Measurements from ENCODE around the gene IRF3.

IRF3 gene

DNA sequence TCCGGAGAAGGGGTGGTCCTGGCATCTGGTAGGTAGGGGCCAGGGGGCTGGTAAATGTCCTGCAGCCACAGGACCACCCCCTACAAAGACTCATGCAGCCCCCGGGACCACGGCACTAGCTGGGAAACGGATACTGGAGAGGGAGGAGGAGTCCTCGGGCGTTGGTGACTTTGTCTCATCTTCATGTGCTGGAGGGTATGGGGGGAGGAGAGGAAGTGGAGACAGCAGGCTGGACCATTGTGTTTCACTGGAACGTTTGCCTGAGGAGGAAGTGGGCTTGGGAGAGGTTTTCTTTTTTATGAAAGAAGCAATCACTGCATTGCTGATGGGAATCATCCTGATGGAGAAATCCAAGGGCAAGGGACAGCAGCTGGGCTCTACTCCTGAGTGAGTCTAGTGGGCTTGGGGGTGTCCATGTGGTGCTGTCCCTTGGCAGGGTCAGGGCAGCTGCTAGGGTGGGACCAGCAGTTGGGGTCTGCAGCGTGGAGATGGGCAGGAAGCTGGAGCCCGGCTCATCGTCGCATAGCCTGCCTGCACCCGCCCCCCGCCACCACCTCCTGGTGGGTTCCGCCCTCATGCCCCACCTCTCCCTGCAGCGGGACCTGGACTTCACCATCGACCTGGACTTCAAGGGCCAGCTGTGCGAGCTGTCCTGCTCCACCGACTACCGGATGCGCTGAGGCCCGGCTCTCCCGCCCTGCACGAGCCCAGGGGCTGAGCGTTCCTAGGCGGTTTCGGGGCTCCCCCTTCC is 22.1 kb upstream of the IRF3 start:
- DNase-seq (ENCODE audit: low read depth): no peak

DNA sequence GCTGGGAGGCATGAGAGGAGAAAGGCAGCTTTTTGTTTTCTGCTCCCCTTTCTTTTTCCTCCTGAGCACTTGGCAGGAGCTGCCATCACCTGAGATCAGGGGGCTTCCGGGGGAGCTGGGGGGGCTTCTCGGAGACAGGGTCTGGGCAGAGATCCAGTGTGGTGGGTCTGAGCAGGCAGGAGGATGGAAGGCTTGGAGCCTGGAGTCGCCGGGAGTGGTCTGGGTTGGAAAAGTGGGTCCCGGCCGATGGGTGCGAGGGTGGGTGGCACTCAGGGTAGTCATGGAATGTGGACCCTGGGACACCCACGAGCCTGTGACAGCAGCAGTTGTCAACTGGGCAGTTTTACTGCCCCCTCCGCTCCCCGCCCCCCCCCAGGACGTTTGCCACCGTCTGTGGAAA is 21.5 kb upstream of the IRF3 start:
- no peak for DNase-seq (ENCODE audit: low read depth)

DNA sequence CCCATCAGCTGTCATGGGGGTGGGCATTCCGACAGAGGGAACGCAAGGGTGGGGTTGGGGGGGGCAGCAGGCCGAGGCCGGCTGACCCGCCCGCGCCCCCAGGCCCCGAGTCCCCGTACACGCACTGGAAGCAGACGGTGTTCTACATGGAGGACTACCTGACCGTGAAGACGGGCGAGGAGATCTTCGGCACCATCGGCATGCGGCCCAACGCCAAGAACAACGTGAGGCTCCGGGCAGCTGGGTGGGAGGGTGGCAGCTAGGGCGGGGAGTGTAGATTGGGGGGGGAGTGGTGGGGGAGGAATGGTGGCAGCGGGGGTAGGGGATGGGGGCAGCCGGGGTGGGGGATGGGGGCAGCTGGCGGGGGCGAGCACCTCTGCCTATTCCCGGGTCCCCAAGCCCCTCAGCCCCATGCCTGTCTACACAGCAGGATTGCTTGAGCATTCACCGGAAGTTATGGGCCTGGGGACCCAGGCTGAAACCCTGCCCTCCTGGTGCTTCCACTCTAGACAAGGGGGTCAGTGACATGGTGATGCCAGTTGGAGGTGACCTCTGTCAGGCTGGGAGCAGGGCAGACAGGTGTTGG is 20.9 kb upstream of the IRF3 start:
- no peak for DNase-seq (ENCODE audit: low read depth)

DNA sequence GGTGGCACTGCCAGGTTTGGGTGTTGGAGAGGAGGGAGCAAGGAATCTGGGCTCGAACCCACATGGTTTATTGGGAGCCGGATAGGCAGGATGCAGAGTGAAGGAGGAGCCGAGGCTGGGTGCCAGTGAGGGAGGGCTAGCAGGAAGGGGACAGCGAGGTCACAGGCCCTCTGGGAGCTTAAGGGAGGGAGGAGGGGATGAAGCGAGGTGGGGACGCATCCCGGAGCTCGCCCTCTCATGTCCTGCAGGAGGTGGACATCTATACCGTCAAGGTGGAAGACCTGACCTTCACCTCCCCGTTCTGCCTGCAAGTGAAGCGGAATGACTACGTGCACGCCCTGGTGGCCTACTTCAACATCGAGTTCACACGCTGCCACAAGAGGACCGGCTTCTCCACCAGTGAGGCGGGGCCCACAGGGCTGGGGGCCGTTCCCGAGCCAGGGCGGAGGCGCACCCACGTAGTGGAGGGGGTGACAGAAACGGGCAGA is 20.2 kb upstream of the IRF3 start:
- DNase-seq (ENCODE audit: low read depth): no peak

DNA sequence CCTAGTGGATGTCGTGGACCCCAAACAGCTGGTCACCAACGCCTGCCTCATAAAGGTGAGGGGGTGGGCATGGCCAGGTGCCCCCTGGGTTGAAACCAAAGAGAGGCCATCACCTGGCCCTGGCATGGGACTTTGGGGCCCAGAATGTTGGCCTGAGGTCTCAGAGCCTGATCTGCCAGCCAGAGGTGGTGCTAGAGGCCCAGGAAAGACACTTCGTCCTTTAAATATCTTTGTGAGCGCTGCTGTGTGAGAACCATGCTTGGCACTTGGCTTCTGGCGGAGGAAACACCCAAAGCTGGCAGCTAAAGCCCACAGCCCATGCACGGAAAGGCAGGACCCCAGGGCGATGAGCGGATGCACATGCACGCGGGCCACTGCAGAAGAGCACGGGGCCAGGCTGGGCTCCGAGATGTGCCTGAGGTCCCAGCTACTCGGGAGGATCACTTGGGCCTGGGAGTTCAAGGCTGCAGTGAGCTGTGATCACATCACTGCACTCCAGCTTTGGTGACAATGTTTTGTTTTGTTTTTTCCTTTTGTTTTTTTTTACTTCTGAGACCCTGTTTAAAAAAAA is 19.4 kb upstream of the IRF3 start:
- DNase-seq (ENCODE audit: low read depth): no peak

DNA sequence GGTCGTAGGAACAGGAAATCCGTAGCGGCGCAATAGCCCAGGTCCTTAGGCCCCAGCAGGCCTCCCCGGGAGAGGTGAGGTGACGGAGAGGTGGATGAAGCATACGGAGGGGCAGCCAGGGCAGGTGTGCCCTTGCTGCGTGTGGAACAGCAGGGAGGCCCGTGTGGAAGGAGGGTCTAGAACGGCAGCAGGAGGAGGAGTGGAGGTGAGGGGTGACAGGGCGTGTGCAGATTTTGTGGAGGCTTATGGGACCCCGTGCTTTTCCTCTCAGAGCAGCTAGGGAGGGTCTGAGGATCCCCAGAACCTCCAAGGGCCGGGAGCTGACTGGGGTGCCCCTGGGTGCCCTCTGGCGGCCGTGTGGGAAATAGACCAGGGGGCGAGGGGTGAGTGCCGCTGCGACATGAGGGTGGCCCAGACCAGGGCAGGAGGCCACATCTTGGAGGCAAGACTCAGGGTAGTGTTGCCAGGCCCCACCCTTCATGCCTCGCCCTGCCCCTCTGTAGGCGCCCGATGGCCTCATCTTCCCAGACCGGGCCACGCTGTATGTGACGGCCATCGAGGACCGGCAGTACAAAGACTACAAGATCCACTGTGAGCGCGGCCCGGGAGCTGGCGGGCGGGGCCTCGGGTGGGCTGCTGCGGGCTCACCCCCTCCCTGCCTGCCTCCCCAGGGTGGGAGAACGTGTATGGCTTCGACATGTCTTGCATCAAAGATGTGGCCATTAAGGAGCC is 18.8 kb upstream of the IRF3 start:
- no peak for DNase-seq (ENCODE audit: low read depth)

DNA sequence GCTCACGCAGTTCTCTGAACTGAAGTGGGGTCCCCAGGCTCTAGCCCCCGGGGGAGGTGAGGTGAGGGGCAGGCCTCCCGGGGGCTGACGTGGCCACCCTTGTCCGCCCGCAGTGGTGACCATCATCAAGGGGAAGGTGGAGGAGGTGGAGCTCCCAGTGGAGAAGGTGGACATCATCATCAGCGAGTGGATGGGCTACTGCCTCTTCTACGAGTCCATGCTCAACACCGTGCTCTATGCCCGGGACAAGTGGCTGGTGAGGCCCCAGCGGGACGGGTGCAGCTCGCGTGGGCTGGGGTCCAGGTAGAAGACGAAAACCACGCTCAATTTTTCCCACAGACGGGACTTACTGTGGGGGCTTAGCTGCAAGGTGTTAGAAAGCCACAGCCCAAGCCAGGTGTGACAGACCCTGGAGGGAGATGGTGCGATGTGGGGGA is 18.2 kb upstream of the IRF3 start:
- DNase-seq (ENCODE audit: low read depth): no peak

DNA sequence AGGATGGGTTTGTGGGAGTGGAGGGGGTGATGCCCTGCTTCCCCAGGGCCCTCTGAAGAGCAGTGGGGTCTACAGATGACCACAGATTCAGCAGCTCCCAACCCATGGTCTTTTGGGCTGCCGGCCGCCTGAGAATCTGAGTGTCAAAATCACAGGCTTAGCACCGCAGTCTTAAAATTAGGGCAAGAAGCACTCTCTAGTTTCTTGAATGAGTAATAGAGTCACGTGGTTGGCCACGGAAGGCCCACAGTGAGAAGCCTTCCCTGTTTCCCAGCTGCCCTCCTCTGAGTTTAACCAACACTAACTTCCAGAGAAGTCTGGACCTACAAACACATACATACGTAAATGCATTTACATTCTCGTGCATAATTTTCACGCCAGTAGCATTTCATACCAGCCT is 16.6 kb upstream of the IRF3 start:
- DNase-seq (ENCODE audit: low read depth): no peak

DNA sequence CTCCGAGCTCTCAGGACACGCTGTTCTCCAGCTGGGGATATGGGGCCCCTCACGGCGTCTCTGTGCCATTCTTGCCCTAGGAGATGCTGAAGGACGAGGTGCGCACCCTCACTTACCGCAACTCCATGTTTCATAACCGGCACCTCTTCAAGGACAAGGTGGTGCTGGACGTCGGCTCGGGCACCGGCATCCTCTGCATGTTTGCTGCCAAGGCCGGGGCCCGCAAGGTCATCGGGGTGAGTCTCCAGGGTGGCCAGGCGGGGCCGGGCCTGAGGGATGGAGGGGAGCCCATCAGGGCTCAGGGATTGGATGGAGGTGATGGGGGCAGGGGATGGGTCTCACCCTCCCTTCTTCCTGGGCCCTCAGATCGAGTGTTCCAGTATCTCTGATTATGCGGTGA is 16.2 kb upstream of the IRF3 start:
- DNase-seq (ENCODE audit: low read depth): no peak

DNA sequence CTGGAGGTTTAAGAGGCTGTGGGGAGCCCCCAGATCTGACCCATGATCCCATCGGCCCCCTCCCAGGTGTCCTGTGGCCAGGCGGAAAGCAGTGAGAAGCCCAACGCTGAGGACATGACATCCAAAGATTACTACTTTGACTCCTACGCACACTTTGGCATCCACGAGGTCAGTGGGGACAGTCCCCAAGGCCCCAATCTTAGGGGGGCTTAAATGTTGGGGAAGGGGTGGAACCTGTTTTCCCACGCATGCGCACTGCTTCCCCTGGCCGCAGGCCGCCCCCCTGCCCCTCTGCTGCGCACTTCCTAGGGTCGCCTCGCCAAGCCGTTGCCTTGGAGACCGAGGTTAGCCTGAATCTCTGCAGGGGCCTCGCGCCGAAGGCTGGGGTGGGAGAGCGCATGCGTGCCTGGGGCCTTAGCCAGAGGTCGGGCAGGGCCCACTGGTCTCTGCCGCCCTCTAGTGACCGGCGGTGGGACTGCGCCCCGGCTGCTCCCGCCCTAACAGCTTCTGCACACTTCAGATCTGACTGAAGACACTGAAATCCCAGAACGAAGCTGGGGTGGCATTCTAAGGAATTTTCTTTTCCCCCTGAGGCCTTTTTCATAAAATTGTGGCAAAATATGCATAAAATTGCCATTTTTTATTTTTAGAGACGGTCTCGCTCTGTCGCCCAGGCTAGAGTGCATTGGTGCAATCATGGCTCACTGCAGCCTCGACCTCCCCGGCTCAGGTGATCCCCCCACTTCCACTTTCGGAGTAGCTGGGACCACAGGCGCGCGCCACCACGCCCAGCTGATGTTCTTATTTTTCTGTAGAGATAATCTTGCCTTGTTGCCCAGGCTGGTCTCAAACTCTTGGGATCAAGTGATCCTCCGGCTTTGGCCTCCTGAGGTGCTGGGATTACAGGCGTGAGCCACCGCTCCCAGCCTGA is 15.0 kb upstream of the IRF3 start:
- DNase-seq (ENCODE audit: low read depth): peak; percentile 93

DNA sequence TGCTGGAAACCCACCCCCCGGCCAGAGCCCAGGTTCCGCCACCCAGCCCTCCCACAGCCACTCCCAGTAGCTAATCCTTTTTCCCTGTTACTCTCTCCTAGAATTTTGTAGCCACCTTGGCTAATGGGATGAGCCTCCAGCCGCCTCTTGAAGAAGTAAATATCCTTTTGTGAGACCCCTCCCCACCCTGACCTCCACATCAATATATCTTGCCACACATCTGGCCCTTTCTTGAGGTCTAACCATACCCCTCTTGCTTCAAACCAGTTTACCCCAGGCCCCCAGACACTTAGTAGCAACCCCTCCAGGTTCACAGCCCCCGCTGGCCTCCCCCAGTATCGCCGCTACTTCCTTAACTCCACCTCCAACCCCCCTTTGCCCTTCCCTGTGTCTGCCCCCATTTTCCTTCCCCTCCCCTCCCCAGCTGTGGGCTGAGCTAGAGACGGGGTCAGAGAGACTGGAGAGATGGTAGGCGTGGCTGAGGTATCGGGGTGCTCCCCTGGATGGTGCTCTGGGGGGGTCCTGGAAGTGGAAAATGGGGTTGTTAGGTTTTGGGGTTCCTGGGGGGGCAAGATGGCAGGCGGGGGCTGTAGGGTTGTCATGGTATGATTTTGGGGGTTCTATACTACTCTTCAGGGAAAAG is 14.2 kb upstream of the IRF3 start:
- no peak for DNase-seq (ENCODE audit: low read depth)

DNA sequence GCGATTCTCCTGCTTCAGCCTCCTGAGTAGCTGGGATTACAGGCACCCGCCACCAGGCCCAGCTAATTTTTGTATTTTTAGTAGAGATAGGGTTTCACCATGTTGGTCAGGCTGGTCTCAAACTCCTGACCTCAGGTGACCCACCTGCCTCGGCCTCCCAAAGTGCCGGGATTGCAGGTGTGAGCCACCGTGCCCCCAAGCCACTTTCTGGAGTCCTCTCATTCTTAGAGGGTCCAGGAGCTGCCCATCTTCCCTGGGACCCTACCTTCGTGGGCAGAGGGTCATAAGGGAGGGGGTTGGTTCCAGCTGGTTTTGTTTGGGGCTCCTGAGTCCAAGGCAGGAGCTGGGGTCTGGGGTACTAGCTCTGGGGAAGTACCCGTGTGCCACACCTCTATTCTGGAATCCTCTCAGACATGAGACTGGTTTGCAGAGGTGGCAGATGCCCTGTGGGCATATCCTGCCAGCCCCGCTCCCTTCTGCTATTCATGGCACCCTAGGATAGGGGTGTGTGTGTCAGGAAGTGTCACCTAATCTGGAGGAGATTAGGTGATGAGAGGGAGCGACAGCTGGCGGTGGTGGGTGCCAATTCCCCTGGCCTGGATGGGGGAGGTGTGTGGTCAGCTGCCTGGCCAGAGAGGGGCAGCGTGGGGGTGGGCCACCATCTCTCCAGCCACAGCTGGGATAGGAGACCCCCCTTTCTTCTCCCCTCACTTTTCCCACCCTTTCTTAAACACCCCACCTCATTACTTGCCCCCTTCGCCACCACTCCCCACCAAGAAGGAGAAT is 13.5 kb upstream of the IRF3 start:
- DNase-seq (ENCODE audit: low read depth): no peak

DNA sequence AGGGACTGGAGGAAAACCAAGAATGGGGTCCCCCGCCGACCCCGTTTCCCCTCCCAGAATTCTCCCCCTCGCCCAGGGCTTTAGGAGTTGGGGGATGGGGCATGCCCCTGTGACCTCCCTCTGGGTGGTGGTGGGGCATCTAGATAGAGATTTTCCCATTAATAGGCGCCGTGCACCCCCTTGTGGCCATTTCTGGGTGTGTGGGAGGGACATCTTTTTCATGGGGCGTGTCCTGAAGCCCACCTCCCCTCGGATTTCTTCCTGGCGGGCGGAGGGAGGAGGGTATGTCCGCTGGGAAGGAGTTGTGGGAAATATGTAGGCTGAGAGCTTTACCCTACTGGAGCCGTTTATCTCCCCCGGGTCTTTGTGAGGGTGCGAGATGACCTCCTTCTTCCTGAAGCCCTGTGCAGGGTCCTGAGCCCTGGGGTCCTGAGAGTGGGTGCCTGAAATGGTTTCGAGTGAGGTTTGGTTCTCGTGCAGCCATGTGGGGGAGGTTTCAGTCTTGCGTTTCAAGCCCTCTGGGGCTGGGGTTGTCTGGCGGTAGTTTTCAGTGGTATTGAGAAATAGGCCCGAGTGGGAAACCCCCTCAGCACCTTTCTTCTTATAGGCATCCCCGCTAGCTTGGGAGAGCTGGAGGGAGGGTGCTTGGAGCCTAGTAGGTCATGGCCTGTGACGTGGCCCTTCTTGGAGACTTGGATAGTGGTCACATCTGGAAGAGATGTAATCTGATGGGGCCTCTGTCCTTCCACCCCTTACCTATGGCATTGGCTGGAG is 12.4 kb upstream of the IRF3 start:
- peak; percentile 70 for DNase-seq (ENCODE audit: low read depth)

DNA sequence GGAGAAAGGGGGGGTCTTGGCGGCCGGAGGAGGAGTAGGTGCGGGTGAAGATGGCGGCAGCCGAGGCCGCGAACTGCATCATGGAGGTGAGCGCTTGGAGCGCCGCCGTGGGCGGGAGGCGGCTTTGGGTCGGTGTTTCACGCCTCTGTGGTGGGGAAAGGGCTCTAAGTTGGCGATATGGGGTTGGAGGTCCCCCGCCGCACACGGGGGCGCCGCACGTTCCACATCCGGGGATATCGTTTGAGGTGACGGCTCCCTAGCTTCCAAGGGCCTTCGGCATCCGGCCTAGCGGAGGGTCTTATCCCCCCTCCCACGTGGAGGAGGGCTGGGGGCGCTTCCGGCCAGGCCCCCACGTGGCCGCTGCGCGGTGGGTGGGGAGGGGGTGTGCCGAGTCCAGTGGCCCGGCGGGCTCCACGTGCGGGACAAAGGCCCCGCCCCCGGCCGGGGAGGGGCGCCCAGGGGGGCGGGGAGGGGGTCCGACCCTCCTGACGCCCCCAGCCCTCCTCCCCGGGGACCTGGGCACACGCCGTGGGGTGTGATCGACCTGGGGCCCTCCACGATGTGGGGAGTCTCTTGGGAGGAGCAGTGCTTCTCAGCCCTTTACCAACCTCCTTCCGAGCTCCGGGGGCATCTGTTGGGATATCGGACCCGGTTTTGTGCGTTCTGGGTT is 11.7 kb upstream of the IRF3 start, which contains the start of gene PRMT1:
TSS of gene PRMT1 (plus strand) at position 41 of the 670 bp plus-strand sequence. CDS start at position 51, 10 bp downstream.
- peak; percentile 44 for DNase-seq (ENCODE audit: low read depth)

DNA sequence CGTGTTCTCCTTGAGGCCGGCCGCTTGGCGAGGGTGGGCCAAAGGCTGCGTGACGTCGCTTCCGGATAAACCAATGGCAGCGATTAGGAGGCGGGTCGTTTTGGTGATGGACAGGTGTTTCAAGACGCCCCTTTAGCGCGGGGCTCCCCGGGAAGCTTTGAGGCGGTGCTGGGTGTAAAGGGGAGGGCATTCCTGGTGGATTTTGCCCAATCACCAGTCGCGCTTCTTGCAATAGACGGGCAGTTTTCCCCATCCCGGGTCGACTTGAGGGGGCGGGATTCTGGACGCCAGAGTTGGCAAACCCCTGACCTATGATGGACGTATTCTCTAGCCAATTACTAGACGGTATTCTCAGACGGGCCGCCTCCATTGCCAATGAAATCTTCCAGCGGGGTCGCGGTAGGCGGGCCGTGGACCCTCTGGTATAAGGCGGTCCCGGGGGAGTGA is 11.2 kb upstream of the IRF3 start:
- DNase-seq (ENCODE audit: low read depth): peak; percentile 97

DNA sequence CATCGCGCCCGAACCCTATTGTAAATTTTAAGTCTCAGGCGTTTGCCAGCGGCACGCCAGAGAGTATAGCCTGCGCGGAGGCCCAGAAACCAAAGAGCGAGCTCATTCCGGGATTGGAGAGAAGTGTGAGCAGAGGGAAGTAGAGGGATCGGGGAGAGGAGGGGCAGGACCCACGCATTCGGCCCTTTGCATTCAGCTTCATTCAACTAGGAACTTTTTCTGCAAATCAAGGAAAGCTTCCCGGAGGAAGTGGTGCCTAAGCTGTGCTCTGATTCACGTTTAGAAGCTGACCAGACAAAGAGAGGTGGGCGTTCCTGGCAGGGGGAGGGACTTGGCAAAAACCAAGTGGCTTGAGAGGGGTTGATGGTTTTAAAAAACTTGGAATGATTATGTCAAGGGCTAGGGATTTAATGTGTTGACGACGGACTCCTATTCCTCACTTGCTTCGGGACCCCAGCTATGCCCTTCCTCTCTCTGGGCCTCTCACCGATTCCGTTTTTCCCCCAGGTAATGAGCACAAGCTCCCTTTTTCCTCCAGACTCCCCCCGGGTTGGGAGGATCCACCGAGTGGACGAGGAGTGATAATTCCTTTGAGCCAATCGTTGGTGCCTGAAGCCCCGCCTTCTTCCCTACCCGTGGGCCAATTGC is 10.6 kb upstream of the IRF3 start:
- peak; percentile 42 for DNase-seq (ENCODE audit: low read depth)

DNA sequence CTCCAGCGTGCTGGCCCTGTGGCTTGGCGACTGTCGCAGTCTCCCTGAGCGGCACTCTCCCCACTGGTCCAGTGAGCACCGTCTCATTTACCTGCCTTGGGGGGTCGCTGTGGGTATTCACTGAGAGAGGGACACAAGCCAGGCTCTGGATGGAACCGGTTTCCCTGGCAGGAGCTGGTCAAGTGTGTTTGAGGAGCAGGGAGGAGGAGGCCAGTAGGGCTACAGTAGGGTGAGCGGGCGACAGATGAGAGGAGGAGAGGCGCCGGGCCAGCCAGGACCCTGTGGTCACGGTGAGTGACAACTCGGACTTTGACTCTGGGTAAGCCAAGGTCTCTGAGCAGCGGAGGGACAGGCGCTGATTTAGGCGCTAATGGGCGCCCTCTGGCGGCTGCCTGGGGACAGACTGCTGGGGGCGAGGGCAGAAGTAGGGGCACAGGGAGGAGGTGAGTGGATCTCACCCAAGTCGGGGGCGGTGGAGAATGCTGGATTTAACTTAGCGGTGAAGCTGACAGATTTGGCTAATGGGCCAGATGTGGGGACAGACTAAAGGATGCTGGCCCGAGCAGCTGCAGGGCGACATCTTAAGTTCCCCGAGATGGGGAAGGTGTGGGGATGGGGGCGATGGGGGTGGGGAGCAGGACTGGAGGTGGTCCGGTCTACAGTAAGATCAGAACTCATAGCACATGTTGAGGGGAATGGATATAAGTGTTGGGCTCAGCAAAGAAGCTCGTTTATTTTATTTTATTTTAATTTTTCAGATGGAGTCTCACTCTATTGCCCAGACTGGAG is 6.7 kb upstream of the IRF3 start:
- peak; percentile 67 for DNase-seq (ENCODE audit: low read depth)

Measured in activated T-helper 9 cell treated with anti-CD3 and anti-CD28 coated beads, Interleukin-2, amount 50 U/mL, for 16 hours (primary cell).